NCI-H1930 (cell line): Measurements from ENCODE around the gene C19orf67.

Experiments
- DNase-seq, 2 experiments: peaks; one replicate each; lab custom pipeline; 2025; lab: John Stamatoyannopoulos, UW

Gene C19orf67

GRCh38 chr19:14085309-14085995, at the start of gene C19orf67:
C19orf67 (minus strand) TSS chr19:14085783; CDS start chr19:14085627, 156 bp downstream.
- no peak for DNase-seq

GRCh38 chr19:14135355-14135754, 49.8 kb upstream of the C19orf67 start:
- DNase-seq, result no peak

- DNase-seq, result no peak
These were observed 42.4 kb upstream of the C19orf67 start for GRCh38 chr19:14127929-14128509.

GRCh38 chr19:14127176-14127575, 41.6 kb upstream of the C19orf67 start:
- no peak for DNase-seq

- no peak for DNase-seq
These were observed 37.3 kb upstream of the C19orf67 start for GRCh38 chr19:14122924-14123323.

GRCh38 chr19:14120497-14120780, 34.9 kb upstream of the C19orf67 start:
- DNase-seq, result no peak

- DNase-seq, result no peak
These were observed 34.3 kb upstream of the C19orf67 start for GRCh38 chr19:14119644-14120496.

- no peak for DNase-seq
These were observed 33.6 kb upstream of the C19orf67 start for GRCh38 chr19:14119146-14119545.

- no peak for DNase-seq
These were observed 32.8 kb upstream of the C19orf67 start for GRCh38 chr19:14118165-14119051.

- peak; percentile 94 to 95 for DNase-seq
These were observed 32.1 kb upstream of the C19orf67 start, which contains the start of gene PRKACA for GRCh38 chr19:14117668-14118164. PRKACA (minus strand) TSS chr19:14117762; CDS start chr19:14117547, 215 bp downstream.

GRCh38 chr19:14116918-14117578, 31.5 kb upstream of the C19orf67 start:
- no peak for DNase-seq

GRCh38 chr19:14116525-14116917, 30.9 kb upstream of the C19orf67 start:
- no peak for DNase-seq

- no peak for DNase-seq
These were observed 30.2 kb upstream of the C19orf67 start for GRCh38 chr19:14115756-14116155.

- DNase-seq, result no peak
These were observed 29.3 kb upstream of the C19orf67 start for GRCh38 chr19:14114854-14115253.

- DNase-seq, result no peak
These were observed 28.9 kb upstream of the C19orf67 start for GRCh38 chr19:14114439-14114838.

- DNase-seq, result no peak
These were observed 28.3 kb upstream of the C19orf67 start for GRCh38 chr19:14113762-14114414.

- no peak for DNase-seq
These were observed 27.3 kb upstream of the C19orf67 start for GRCh38 chr19:14112809-14113385.

- DNase-seq, result no peak
These were observed 26.6 kb upstream of the C19orf67 start for GRCh38 chr19:14112051-14112808.

- no peak for DNase-seq
These were observed 25.9 kb upstream of the C19orf67 start for GRCh38 chr19:14111486-14111885.

- DNase-seq, result no peak
These were observed 25.1 kb upstream of the C19orf67 start for GRCh38 chr19:14110650-14111049.
